ENCODE data around the gene NRXN3.
A peak's percentile ranks its signal among the peaks of the same experiment; 100 is the strongest.

NRXN3 gene

DNA sequence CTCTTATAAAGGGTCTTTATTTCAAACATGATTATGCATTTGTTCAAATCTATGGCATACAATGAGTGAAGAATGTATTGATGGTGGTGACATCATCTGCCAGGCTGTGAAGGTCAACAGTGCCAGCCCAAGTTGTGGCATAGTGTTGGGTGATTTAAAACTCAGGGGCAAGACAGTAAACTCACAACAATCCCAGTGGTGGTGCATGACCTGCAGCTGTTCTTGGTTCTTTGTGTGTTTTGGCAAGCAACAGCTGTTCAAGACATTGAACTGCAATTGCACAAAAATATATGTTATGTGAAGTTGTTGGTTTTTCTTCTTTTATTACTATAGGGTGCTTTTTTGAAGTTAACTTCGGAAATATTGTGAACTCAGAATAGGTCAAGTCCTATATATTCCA, 851.6 kb downstream of the NRXN3 start:
- in situ Hi-C loops (cut with HindIII; ENCODE audit: low pct_ligation_motif_present, low pct_unique_long_range_greater_than_20kb, low sequenced_read_pairs), result no loop called here
- DNase-seq, result no peak

- no peak for DNase-seq
- in situ Hi-C loops (cut with HindIII; ENCODE audit: low pct_ligation_motif_present, low pct_unique_long_range_greater_than_20kb, low sequenced_read_pairs), result no loop called here
Measured at GRCh38 chr14:79027138-79027537, 857.0 kb downstream of the NRXN3 start.

GRCh38 chr14:79028281-79028680, 858.1 kb downstream of the NRXN3 start:
- no peak for DNase-seq

DNA sequence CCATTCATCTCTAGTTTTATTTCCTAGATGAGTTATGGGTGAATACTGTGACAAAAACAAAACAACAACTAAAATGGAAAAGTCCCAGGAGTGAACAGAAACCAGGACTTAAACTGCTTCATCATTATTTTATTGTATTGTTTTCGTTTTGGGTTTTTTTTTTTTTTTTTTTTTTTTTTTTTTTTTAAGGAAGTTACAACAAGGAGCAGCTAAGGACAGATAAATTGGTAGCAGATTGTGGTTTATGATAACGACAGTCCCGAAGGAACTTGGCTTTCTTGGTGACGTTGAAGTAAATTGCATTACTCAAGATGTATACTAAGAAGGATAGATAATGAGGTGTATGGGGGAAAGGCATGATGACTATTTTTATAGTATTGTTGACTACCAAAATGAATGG, 866.3 kb downstream of the NRXN3 start:
- in situ Hi-C loops (cut with HindIII; ENCODE audit: low pct_ligation_motif_present, low pct_unique_long_range_greater_than_20kb, low sequenced_read_pairs), result no loop called here
- no peak for DNase-seq

More at GRCh38 chr14:79028281-79028680, 858.1 kb downstream of the NRXN3 start:
- in situ Hi-C loops (cut with HindIII; ENCODE audit: low pct_ligation_motif_present, low pct_unique_long_range_greater_than_20kb, low sequenced_read_pairs), result no loop called here

GRCh38 chr14:79037106-79037505, 866.9 kb downstream of the NRXN3 start:
- in situ Hi-C loops (cut with HindIII; ENCODE audit: low pct_ligation_motif_present, low pct_unique_long_range_greater_than_20kb, low sequenced_read_pairs), result no loop called here
- DNase-seq, result no peak

DNA sequence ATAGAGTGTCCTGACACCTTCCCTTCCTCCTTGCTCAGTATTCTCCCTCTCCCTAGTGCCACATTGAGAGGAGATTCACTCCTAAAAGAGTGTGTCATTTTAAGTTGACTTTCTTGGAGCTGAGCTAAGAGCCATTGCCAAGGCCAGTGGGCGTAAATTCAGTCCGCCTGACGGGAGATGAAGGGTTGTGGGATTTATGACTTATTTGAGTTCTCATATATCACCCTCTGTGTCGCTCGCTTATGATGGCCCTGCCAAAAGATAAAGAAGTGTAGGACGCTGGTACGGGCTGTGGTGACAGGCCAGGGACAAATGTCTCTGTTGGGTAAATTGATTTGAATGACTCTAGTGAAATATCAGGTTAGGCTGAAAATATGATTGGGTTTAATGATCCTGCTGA, 867.4 kb downstream of the NRXN3 start:
- no peak for DNase-seq
- in situ Hi-C loops (cut with HindIII; ENCODE audit: low pct_ligation_motif_present, low pct_unique_long_range_greater_than_20kb, low sequenced_read_pairs), result no loop called here

- DNase-seq, result no peak
- in situ Hi-C loops (cut with HindIII; ENCODE audit: low pct_ligation_motif_present, low pct_unique_long_range_greater_than_20kb, low sequenced_read_pairs), result no loop called here
Measured at GRCh38 chr14:79040790-79041189, 870.6 kb downstream of the NRXN3 start.

DNA sequence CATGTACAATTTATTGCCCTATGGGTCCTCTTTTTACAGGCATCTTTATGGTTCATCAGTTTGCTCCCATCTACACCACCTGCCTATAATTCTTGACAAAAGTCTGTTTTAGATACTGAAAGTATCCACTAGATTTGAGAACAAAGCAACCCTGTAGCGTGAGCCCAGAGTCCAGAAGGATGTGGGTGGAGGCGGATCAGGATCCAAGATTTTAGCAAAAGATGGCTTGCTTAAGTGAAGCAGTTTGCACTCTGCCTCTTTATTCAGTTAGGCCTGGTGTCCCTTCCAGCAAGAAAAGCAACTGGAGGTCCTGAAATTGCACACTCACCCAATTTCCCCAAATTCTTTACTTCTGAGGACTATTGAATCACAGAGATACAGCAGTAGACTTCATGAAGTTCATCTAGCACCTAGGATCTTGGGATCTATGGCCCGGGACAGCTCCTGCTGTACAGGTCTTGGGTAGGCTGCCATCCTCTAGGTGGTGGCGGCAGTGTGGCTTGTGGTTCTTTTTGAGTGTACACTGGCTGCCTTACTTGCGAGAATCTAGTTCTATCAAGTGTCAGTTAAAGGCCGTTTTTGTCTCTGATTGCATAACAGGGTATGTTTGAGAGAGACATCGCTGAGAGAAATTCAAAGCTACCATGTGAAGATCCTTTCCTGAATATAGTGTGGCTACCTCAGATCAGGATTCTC, 873.2 kb downstream of the NRXN3 start:
- in situ Hi-C loops (cut with HindIII; ENCODE audit: low pct_ligation_motif_present, low pct_unique_long_range_greater_than_20kb, low sequenced_read_pairs), result no loop called here
- DNase-seq, result no peak

- in situ Hi-C loops (cut with HindIII; ENCODE audit: low pct_ligation_motif_present, low pct_unique_long_range_greater_than_20kb, low sequenced_read_pairs), result no loop called here
- peak; percentile 33 for DNase-seq
Measured at GRCh38 chr14:79044894-79045624, 874.9 kb downstream of the NRXN3 start.

GRCh38 chr14:79050787-79051727, 880.9 kb downstream of the NRXN3 start:
- in situ Hi-C loops (cut with HindIII; ENCODE audit: low pct_ligation_motif_present, low pct_unique_long_range_greater_than_20kb, low sequenced_read_pairs), result no loop called here
- no peak for DNase-seq

DNA sequence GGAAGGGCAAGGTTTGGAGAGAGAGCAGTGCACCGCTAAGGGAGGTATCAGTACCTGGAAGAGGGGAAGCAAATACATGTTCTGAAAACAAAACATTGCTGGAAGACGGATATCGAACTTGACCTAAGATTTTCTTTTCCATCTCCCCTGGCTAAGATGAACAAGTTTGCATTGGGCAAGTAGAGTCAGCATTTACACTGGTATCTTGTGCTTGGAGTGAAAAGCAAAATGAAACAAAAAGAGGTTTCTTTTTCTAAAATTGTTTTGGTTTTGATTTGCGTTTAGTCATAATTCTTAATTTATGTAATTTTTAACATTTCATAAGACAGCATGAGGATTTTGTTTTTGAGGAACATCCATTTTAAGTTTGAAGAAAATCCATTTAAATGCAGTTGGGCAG, 881.6 kb downstream of the NRXN3 start:
- in situ Hi-C loops (cut with HindIII; ENCODE audit: low pct_ligation_motif_present, low pct_unique_long_range_greater_than_20kb, low sequenced_read_pairs), result no loop called here
- DNase-seq, result no peak

- no peak for DNase-seq
Measured at GRCh38 chr14:79056879-79057278, 886.7 kb downstream of the NRXN3 start.

GRCh38 chr14:79057333-79057732, 887.2 kb downstream of the NRXN3 start:
- no peak for DNase-seq
- in situ Hi-C loops (cut with HindIII; ENCODE audit: low pct_ligation_motif_present, low pct_unique_long_range_greater_than_20kb, low sequenced_read_pairs), result no loop called here

More at GRCh38 chr14:79056879-79057278, 886.7 kb downstream of the NRXN3 start:
- in situ Hi-C loops (cut with HindIII; ENCODE audit: low pct_ligation_motif_present, low pct_unique_long_range_greater_than_20kb, low sequenced_read_pairs), result no loop called here

GRCh38 chr14:79062226-79062625, 892.1 kb downstream of the NRXN3 start:
- DNase-seq, result no peak
- in situ Hi-C loops (cut with HindIII; ENCODE audit: low pct_ligation_motif_present, low pct_unique_long_range_greater_than_20kb, low sequenced_read_pairs), result no loop called here

DNA sequence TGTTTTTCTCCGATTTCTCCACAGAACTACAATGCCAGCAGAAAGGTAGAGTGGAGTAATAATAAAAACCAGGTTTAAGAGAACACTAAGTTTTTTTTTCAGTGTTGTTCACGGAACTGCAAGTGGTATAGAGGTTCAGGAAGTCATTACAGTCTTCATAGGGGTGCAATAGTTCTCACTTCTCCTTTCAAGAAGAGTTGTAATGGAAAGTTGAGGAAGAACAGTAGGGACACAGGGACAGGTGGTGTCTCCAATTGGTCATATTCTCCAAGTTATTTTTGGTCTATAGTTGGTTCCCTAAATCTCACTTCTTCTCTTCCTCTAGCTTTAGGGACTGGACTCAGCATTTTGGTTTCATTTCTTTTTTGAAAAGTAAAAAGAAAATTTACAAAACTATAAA, 894.0 kb downstream of the NRXN3 start:
- in situ Hi-C loops (cut with HindIII; ENCODE audit: low pct_ligation_motif_present, low pct_unique_long_range_greater_than_20kb, low sequenced_read_pairs), result no loop called here
- DNase-seq, result no peak

GRCh38 chr14:79074510-79074909, 904.3 kb downstream of the NRXN3 start:
- no peak for DNase-seq
- in situ Hi-C loops (cut with HindIII; ENCODE audit: low pct_ligation_motif_present, low pct_unique_long_range_greater_than_20kb, low sequenced_read_pairs), result no loop called here

DNA sequence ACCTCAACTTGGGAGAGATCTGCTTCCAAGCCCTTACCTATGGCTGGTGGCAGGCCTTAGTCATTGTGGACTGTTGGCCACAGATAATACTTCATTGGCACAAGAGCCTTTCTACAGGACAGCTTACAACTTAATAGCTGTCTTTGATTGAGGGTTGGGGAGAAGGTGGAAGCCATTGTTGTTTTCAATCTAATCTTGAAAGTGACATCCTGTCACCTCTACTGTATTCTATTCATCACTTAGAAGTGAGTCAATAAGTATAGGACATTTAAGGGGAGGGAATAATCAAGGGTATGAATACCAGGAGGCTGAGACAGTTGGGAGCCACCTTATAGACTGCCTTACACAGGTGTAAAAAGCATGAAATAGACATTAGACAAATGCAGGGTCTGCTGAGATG, 906.3 kb downstream of the NRXN3 start:
- in situ Hi-C loops (cut with HindIII; ENCODE audit: low pct_ligation_motif_present, low pct_unique_long_range_greater_than_20kb, low sequenced_read_pairs), result no loop called here
- DNase-seq, result no peak

DNA sequence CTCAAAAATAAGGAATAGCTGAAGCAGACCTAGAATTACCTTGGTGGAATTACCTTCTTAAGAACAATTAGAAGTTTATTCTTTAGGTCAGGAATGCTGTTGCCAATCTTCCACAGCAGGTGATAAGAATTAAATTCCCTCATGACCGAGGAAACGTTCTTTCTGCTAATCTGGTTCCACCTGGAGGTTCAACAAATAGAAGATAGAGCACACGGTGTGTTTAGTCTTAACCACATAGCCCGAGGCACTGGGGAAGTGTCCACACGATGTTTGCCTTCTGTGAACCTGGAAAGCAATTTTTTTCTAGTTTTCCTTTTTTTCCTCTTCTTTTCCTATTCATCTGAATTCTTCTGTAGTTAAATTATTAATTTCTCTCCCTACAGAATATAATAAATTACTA, 906.9 kb downstream of the NRXN3 start:
- in situ Hi-C loops (cut with HindIII; ENCODE audit: low pct_ligation_motif_present, low pct_unique_long_range_greater_than_20kb, low sequenced_read_pairs), result no loop called here
- DNase-seq, result no peak

DNA sequence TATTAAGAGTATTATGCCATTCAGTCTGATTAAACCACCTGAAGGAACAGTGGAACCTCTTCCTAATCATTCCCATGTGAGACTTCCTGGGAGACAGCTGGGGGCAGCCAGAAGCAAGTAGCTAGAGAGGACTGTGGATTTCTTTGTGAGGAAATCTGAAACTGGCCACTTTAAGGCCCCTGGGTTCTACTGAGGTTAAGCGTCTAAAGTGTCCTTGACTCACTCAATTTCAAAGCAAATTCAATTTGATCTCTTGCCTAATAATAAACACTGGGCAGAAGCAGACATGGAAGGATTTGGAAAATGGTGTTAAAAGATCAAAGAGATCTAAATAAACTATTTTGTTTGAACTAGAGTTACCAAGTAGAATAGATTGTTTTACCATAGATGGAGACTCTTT, 909.9 kb downstream of the NRXN3 start:
- in situ Hi-C loops (cut with HindIII; ENCODE audit: low pct_ligation_motif_present, low pct_unique_long_range_greater_than_20kb, low sequenced_read_pairs), result no loop called here
- DNase-seq, result no peak

Measured in ACHN (cell line).